ENCODE results near the gene CHRNA9. TPM values are rescaled to one million over a fixed set of nuclear protein-coding genes. Genes with fewer than 3 reads are reported as not detected.

CHRNA9 gene, protein sequence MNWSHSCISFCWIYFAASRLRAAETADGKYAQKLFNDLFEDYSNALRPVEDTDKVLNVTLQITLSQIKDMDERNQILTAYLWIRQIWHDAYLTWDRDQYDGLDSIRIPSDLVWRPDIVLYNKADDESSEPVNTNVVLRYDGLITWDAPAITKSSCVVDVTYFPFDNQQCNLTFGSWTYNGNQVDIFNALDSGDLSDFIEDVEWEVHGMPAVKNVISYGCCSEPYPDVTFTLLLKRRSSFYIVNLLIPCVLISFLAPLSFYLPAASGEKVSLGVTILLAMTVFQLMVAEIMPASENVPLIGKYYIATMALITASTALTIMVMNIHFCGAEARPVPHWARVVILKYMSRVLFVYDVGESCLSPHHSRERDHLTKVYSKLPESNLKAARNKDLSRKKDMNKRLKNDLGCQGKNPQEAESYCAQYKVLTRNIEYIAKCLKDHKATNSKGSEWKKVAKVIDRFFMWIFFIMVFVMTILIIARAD
- total RNA-seq, result under 0.01 TPM in 1 of 2 replicates, not detected in the other

GRCh38 chr4:40334591-40335524 lies at the start of gene CHRNA9:
TSS of gene CHRNA9 (plus strand) at chr4:40335333. CDS start at chr4:40335468, 135 bp downstream.

Other genes with a start within 250 kb of the CHRNA9 start
- not detected in 2 replicates for gene RHOH, start 138.3 kb upstream of the CHRNA9 start, total RNA-seq

Data from aortic smooth muscle cell (primary cell).